ENCODE data around the gene POU4F1. TPM values are rescaled to one million over a fixed set of nuclear protein-coding genes. Genes with fewer than 3 reads are reported as not detected.

POU4F1 gene
- total RNA-seq, 1 donor from 2014 or later, result not detected

- no peak for TF ChIP-seq CTCF (IDR thresholded peaks at IDR 0.05)
- H3K27ac Mint-ChIP-seq (ENCODE audit: unreplicated experiment), result no peak overlapping the region
- no peak overlapping the region for H3K4me3 Mint-ChIP-seq (ENCODE audit: unreplicated experiment)
- DNase-seq (ENCODE audit: extremely low spot score, unreplicated experiment), result no peak
- peaks cover 93% of the 10 kb centered on the region for H3K27me3 Mint-ChIP-seq (ENCODE audit: unreplicated experiment)
- H3K4me1 Mint-ChIP-seq (ENCODE audit: unreplicated experiment), result peaks cover 11% of the 10 kb centered on the region
- H3K36me3 Mint-ChIP-seq (ENCODE audit: unreplicated experiment), result no peaks in the 10 kb centered on the region
- no peaks in the 10 kb centered on the region for H3K9me3 Mint-ChIP-seq (ENCODE audit: unreplicated experiment)
These were observed 10.8 kb downstream of the POU4F1 start for GRCh38 chr13:78592584-78592983.

DNA sequence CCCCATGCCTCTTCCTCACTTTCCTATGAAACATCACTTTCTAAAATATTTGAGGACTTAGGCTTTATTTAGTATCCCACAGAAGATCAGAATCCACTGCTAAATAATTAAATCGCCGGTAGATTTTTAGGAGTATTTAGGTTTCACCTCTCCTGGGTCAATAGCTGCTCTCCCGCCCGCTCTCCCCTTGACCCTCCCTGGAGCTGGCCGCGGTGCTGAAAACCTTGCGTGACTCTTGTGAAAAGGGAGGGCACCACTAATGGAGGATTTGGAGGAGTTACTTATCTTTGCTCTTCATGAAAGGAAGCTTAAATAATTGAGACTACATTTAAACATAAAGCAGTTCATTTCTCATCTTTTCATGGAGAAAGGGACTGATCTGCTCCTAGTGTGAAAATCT lies 14.1 kb downstream of the POU4F1 start:
- Mint-ChIP-seq H3K9me3 (ENCODE audit: unreplicated experiment) (no peaks in the 10 kb centered on the region), H3K4me1 (ENCODE audit: unreplicated experiment) (peaks cover 4% of the 10 kb centered on the region), H3K27me3 (ENCODE audit: unreplicated experiment) (peaks cover 90% of the 10 kb centered on the region), H3K4me3 (ENCODE audit: unreplicated experiment) (no peak overlapping the region), H3K36me3 (ENCODE audit: unreplicated experiment) (no peaks in the 10 kb centered on the region), H3K27ac (ENCODE audit: unreplicated experiment) (no peak overlapping the region)
- DNase-seq (ENCODE audit: extremely low spot score, unreplicated experiment), result no peak
- TF ChIP-seq CTCF (IDR thresholded peaks at IDR 0.05), result no peak

DNA sequence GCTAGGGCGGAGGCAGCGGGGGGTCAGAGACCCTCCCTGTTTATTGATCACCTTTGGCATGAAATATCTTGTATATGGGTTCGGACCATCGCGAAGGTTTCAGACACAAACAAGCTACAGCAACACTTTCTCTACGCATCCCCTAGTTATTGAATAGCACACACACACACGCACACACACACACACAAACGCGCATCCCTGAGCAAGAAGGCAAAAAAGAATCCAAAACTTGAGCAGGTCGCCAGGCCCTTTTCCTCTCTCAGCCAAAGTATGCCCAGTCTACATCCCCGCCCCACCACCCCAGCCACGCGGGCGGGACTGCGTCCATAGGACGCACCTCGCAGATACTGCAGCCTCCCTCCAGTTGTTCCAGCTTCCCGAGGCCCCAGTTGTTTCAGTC lies 16.0 kb downstream of the POU4F1 start:
- peaks cover 86% of the 10 kb centered on the region for H3K27me3 Mint-ChIP-seq (ENCODE audit: unreplicated experiment)
- H3K4me3 Mint-ChIP-seq (ENCODE audit: unreplicated experiment), result no peak overlapping the region
- H3K36me3 Mint-ChIP-seq (ENCODE audit: unreplicated experiment), result no peaks in the 10 kb centered on the region
- H3K4me1 Mint-ChIP-seq (ENCODE audit: unreplicated experiment), result peaks cover 4% of the 10 kb centered on the region
- no peak overlapping the region for H3K27ac Mint-ChIP-seq (ENCODE audit: unreplicated experiment)
- TF ChIP-seq CTCF (IDR thresholded peaks at IDR 0.05), result no peak
- DNase-seq (ENCODE audit: extremely low spot score, unreplicated experiment), result no peak
- no peaks in the 10 kb centered on the region for H3K9me3 Mint-ChIP-seq (ENCODE audit: unreplicated experiment)

GRCh38 chr13:78586706-78587105 lies 16.6 kb downstream of the POU4F1 start:
- Mint-ChIP-seq H3K27me3 (ENCODE audit: unreplicated experiment) (peaks cover 84% of the 10 kb centered on the region), H3K9me3 (ENCODE audit: unreplicated experiment) (no peaks in the 10 kb centered on the region), H3K36me3 (ENCODE audit: unreplicated experiment) (no peaks in the 10 kb centered on the region), H3K27ac (ENCODE audit: unreplicated experiment) (no peak overlapping the region), H3K4me3 (ENCODE audit: unreplicated experiment) (no peak overlapping the region), H3K4me1 (ENCODE audit: unreplicated experiment) (peaks cover 4% of the 10 kb centered on the region)
- peak; percentile 27 for TF ChIP-seq CTCF (IDR thresholded peaks at IDR 0.05)
- no peak for DNase-seq (ENCODE audit: extremely low spot score, unreplicated experiment)

GRCh38 chr13:78576261-78576660 lies 27.1 kb downstream of the POU4F1 start:
- no peak for DNase-seq (ENCODE audit: extremely low spot score, unreplicated experiment)
- Mint-ChIP-seq H3K27ac (ENCODE audit: unreplicated experiment) (no peak overlapping the region), H3K4me1 (ENCODE audit: unreplicated experiment) (no peaks in the 10 kb centered on the region), H3K9me3 (ENCODE audit: unreplicated experiment) (no peaks in the 10 kb centered on the region), H3K4me3 (ENCODE audit: unreplicated experiment) (no peak overlapping the region), H3K36me3 (ENCODE audit: unreplicated experiment) (no peaks in the 10 kb centered on the region), H3K27me3 (ENCODE audit: unreplicated experiment) (peaks cover 36% of the 10 kb centered on the region)
- no peak for TF ChIP-seq CTCF (IDR thresholded peaks at IDR 0.05)
